ENCODE data around the gene PLRG1. TPM values are rescaled to one million over a fixed set of nuclear protein-coding genes. Genes with fewer than 3 reads are reported as not detected.

PLRG1 gene
- polyA plus RNA-seq, 1 donor (not counting 4 experiments of a cell fraction or from before 2014, with no cell fraction given) = 132 TPM

- DNase-seq (ENCODE audit: low read depth, low spot score) (no peak), FAIRE-seq (no peak)
- no peaks in the 10 kb centered on the region for H3K27me3 ChIP-seq (ENCODE audit: control insufficient read depth, extremely low read depth, insufficient read depth, low read length)
- dilution Hi-C loops (cut with MboI; ENCODE audit: extremely low pct_ligation_motif_present, low sequenced_read_pairs) = no loop called here
- H3K27ac ChIP-seq (ENCODE audit: control insufficient read depth, insufficient read depth, low read length) = no peak overlapping the region
- no peak overlapping the region for H2AFZ ChIP-seq (ENCODE audit: control insufficient read depth, low read length)
- H4K20me1 ChIP-seq (ENCODE audit: control insufficient read depth, extremely low read depth, insufficient read depth, low read length) = no peaks in the 10 kb centered on the region
- no peaks in the 10 kb centered on the region for H3K79me2 ChIP-seq (ENCODE audit: control insufficient read depth, insufficient read depth, low read length)
- no peak overlapping the region for H3K4me3 ChIP-seq (ENCODE audit: control insufficient read depth in 2 of 3, extremely low read depth in 1 of 3, insufficient read depth in 2 of 3, low read depth in 1 of 3, low read length in 3 of 3)
- H3K4me2 ChIP-seq (ENCODE audit: control insufficient read depth, extremely low read depth, insufficient read depth, low read depth, low read length) = no peak overlapping the region
- H3K36me3 ChIP-seq (ENCODE audit: control insufficient read depth in 2 of 2, extremely low read depth in 1 of 2, insufficient read depth in 2 of 2, low read length in 2 of 2) = no peaks in the 10 kb centered on the region
- H3K4me1 ChIP-seq (ENCODE audit: control insufficient read depth, extremely low read depth, insufficient read depth, low read length) = peaks cover 3% of the 10 kb centered on the region
- H3K9ac ChIP-seq (ENCODE audit: control insufficient read depth, extremely low read depth, insufficient read depth, low read length) = no peak overlapping the region
- TF ChIP-seq CTCF (optimal IDR thresholded peaks at IDR 0.05 in 1 of 3, IDR thresholded peaks at IDR 0.05 in 1 of 3, conservative IDR thresholded peaks at IDR 0.05 in 1 of 3; ENCODE audit: extremely low read depth in 1 of 3, insufficient read depth in 2 of 3, low read length in 3 of 3) = no peak
- TF ChIP-seq EZH2 (IDR thresholded peaks at IDR 0.05; ENCODE audit: low read length) = no peak
- no peaks in the 10 kb centered on the region for H3K9me1 ChIP-seq (ENCODE audit: control insufficient read depth, extremely low read depth, insufficient read depth, low read length)
- no peaks in the 10 kb centered on the region for H3K9me3 ChIP-seq (ENCODE audit: control insufficient read depth, low read depth, low read length)
These were observed 23.1 kb upstream of the PLRG1 start for GRCh38 chr4:154573190-154573870.

GRCh38 chr4:154569584-154569983 lies 19.4 kb upstream of the PLRG1 start:
- Histone ChIP-seq H3K79me2 (ENCODE audit: control insufficient read depth, insufficient read depth, low read length) (no peaks in the 10 kb centered on the region), H3K9ac (ENCODE audit: control insufficient read depth, extremely low read depth, insufficient read depth, low read length) (no peak overlapping the region), H3K4me3 (ENCODE audit: control insufficient read depth in 2 of 3, extremely low read depth in 1 of 3, insufficient read depth in 2 of 3, low read depth in 1 of 3, low read length in 3 of 3) (no peak overlapping the region), H3K36me3 (ENCODE audit: control insufficient read depth in 2 of 2, extremely low read depth in 1 of 2, insufficient read depth in 2 of 2, low read length in 2 of 2) (no peaks in the 10 kb centered on the region), H3K9me1 (ENCODE audit: control insufficient read depth, extremely low read depth, insufficient read depth, low read length) (no peaks in the 10 kb centered on the region), H3K4me2 (ENCODE audit: control insufficient read depth, extremely low read depth, insufficient read depth, low read depth, low read length) (no peak overlapping the region), H3K27ac (ENCODE audit: control insufficient read depth, insufficient read depth, low read length) (no peak overlapping the region), H4K20me1 (ENCODE audit: control insufficient read depth, extremely low read depth, insufficient read depth, low read length) (no peaks in the 10 kb centered on the region), H3K27me3 (ENCODE audit: control insufficient read depth, extremely low read depth, insufficient read depth, low read length) (no peaks in the 10 kb centered on the region), H3K4me1 (ENCODE audit: control insufficient read depth, extremely low read depth, insufficient read depth, low read length) (no peaks in the 10 kb centered on the region), H2AFZ (ENCODE audit: control insufficient read depth, low read length) (no peak overlapping the region), H3K9me3 (ENCODE audit: control insufficient read depth, low read depth, low read length) (no peaks in the 10 kb centered on the region)
- no peak for DNase-seq (ENCODE audit: low read depth, low spot score)
- FAIRE-seq = no peak
- dilution Hi-C loops (cut with MboI; ENCODE audit: extremely low pct_ligation_motif_present, low sequenced_read_pairs) = no loop called here
- no peak for TF ChIP-seq EZH2 (IDR thresholded peaks at IDR 0.05; ENCODE audit: low read length)
- no peak for TF ChIP-seq CTCF (optimal IDR thresholded peaks at IDR 0.05 in 1 of 3, IDR thresholded peaks at IDR 0.05 in 1 of 3, conservative IDR thresholded peaks at IDR 0.05 in 1 of 3; ENCODE audit: extremely low read depth in 1 of 3, insufficient read depth in 2 of 3, low read length in 3 of 3)
